Epithelial cell of esophagus (primary cell): Measurements from ENCODE around the gene PLIN5.

Experiments used
- DNase-seq: peaks from one replicate; pipeline ENCODE4 v3.0.0; 2010; ENCODE audit warnings: low read depth
- H3K4me3 ChIP-seq: 2 replicates; pipeline ENCODE4 v1.5.1; 2011; ENCODE audit warnings: mild to moderate bottlenecking, low read length, control low read depth
- TF ChIP-seq, protein P1 (sequence below): IDR thresholded peaks from 2 replicates; pipeline ENCODE4 v1.5.1; 2011; ENCODE audit warnings: low read depth, mild to moderate bottlenecking, low read length, control low read depth, inconsistent platforms; ENCODE audit not compliant: insufficient read depth; ENCODE audit errors: missing control alignments

PLIN5 gene

DNA sequence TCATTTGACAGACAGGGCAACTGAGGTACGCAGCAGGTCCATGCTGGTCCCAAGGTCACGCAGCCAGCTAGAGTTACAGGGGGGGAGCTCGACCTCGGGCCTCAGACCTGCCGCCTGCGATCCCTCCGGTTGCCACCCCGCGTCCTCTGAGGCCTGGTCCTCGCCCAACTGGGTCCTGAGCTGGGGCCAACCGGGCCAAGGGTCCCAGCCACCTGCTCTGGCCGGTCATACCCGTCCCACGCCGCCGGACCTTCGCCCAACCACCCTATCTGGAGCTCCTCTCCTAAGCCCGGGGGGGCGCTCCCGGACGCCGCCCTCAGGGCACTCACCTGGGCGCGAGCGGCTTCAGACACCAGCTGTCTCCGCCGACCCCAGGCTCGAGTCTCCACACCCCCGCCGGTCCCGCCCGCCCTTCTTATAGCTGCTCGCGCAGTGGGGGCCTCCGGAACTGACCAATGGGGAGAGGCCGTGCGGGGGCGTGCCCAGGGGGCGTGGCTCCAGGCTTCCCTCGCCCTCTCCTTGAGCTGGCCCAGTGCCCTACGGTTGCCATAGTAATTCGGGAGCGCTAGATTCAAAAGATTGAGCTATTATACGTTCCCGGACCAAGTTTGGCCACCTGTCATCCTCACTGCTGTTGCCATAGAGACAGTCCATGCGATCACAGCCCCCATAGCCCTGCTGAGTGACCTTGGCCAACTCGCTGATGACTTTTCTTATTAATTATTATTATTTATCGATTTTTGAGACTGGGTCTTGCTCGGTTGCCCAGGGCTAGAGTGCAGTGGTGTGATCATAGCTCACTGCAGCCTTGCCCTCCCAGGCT lies at the start of gene PLIN5:
Gene PLIN5 (minus strand): TSS at position 389 of the 823 bp plus-strand sequence. CDS start 1,150 bp downstream, outside the sequence.
- TF ChIP-seq, protein P1, sequence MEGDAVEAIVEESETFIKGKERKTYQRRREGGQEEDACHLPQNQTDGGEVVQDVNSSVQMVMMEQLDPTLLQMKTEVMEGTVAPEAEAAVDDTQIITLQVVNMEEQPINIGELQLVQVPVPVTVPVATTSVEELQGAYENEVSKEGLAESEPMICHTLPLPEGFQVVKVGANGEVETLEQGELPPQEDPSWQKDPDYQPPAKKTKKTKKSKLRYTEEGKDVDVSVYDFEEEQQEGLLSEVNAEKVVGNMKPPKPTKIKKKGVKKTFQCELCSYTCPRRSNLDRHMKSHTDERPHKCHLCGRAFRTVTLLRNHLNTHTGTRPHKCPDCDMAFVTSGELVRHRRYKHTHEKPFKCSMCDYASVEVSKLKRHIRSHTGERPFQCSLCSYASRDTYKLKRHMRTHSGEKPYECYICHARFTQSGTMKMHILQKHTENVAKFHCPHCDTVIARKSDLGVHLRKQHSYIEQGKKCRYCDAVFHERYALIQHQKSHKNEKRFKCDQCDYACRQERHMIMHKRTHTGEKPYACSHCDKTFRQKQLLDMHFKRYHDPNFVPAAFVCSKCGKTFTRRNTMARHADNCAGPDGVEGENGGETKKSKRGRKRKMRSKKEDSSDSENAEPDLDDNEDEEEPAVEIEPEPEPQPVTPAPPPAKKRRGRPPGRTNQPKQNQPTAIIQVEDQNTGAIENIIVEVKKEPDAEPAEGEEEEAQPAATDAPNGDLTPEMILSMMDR, result no peak
- peak; percentile 42 for DNase-seq
- no peak within 1 kb of the TSS for H3K4me3 ChIP-seq

DNA sequence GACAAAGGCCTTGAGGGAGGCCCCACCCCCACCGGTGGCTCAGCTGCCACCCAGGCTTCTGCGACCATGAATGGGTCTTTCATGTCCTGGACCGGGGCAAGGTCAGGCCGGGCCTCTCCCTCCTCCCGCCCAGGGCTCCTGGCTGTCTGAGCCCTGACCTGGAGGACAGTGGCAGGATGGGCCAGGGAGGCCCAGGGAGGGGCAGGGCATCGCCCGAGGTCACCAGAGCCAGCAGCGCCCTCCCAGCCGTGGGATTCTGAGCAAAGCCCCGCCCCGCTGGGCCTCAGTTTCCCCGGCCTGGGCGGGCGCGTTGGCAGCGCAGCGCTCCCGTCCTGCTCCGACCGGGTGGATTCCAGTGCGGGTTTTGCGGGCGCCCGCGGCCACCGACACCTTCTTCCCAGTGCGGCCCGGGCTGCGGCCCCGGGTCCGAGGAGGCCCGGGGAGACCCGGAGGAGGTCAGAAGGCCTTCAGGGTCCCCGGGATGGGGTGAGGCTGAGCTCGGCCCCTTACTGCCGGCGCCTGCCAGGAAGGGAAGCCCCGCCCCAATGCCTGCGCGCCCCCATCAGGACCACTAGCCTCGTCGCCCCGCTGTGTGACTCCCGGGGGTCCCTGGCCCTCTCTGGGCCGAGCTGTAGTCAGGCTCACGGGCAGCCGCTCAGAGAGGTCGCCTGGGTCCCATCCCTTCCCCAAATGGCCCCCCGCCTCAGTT lies 49.1 kb upstream of the PLIN5 start:
- DNase-seq, result peak; percentile 56
- TF ChIP-seq, protein P1, result no peak
- peak overlapping the region; percentile 39 for H3K4me3 ChIP-seq

- TF ChIP-seq, protein P1, result no peak
- H3K4me3 ChIP-seq, result no peak overlapping the region
- no peak for DNase-seq
Measured at GRCh38 chr19:4582980-4583842, 48.2 kb upstream of the PLIN5 start.

GRCh38 chr19:4581666-4582553 lies 46.9 kb upstream of the PLIN5 start:
- peak; percentile 41 for DNase-seq
- H3K4me3 ChIP-seq, result no peak overlapping the region
- TF ChIP-seq, protein P1, result no peak

- no peak for DNase-seq
- no peak overlapping the region for H3K4me3 ChIP-seq
- TF ChIP-seq, protein P1, result no peak
Measured at GRCh38 chr19:4580961-4581665, 46.1 kb upstream of the PLIN5 start.
